HepG2 (cell line): Measurements from ENCODE around the gene SERTM1. TPM values are rescaled to one million over a fixed set of nuclear protein-coding genes. Genes with fewer than 3 reads are reported as not detected.

Source experiments
- ATAC-seq: fragments of 200-7000 bp; cut with Tn5 transposase; 3 replicates; pipeline ENCODE4 v1.9.1; 2020; ENCODE audit warnings: mild to moderate bottlenecking, moderate library complexity
- BruUV-seq: library from RNA; stranded (reverse); fragments of 400-500 nt; replicated peaks from 2 replicates; lab custom pipeline; 2021; lab: Mats Ljungman, UMichigan
- CTCF ChIA-PET: fragments of 300-600 bp; formaldehyde crosslinking; extraction: SDS; loops from one replicate; lab custom pipeline; 2021; ENCODE audit warnings: low total read pairs, inconsistent platforms, low intra/inter-chr PET ratio; lab: Yijun Ruan, JAX
- POLR2A ChIA-PET: fragments of 350-600 bp; sonication (Branson Sonifier 250); formaldehyde crosslinking; loops from one replicate; lab custom pipeline; 2020; ENCODE audit warnings: antibody characterized with exemption, inconsistent platforms; lab: Yijun Ruan, JAX
- DNase-seq: peaks from one replicate; pipeline ENCODE4 v3.0.0-alpha.2; 2015; ENCODE audit warnings: low spot score
- FAIRE-seq: peaks from 3 replicates; lab custom pipeline; 2011; peaks lifted over from hg19 to GRCh38; lab: Jason Lieb, UNC
- H2AFZ ChIP-seq: one replicate; pipeline ENCODE4 v1.6.1; 2011; ENCODE audit warnings: low read length, inconsistent platforms
- H3K27ac ChIP-seq: fragments of 300-600 bp; 3 replicates; pipeline ENCODE4 v1.8.0; 2011; ENCODE audit warnings: mixed run types, mild to moderate bottlenecking, mixed read lengths, low read length, inconsistent platforms; ENCODE audit not compliant: insufficient read depth; ENCODE audit errors: extremely low read length
- H3K27me3 ChIP-seq, 2 experiments: fragments of 200-600 bp in 1 of 2; 2 replicates in 1 of 2; 3 replicates in 1 of 2; pipeline versions ENCODE4 v1.6.0 to v1.8.0; 2011; ENCODE audit warnings: low read length in 2 of 2, mild to moderate bottlenecking in 2 of 2, moderate library complexity in 2 of 2, inconsistent platforms in 1 of 2; ENCODE audit not compliant: insufficient read depth in 2 of 2, control insufficient read depth in 1 of 2
- H3K36me3 ChIP-seq, 2 experiments: fragments of 200-600 bp in 1 of 2; replicated peaks in 1 of 2; 2 replicates in 1 of 2; 3 replicates in 1 of 2; pipeline versions ENCODE4 v1.5.1 to v1.8.0; 2011; ENCODE audit warnings: low read length in 2 of 2, inconsistent platforms in 1 of 2; ENCODE audit not compliant: insufficient read depth in 2 of 2, control insufficient read depth in 1 of 2
- H3K4me1 ChIP-seq: 2 replicates; pipeline ENCODE4 v1.5.1; 2012; ENCODE audit warnings: low read length, inconsistent platforms; ENCODE audit not compliant: insufficient read depth
- H3K4me2 ChIP-seq: 2 replicates; pipeline ENCODE4 v1.6.0; 2011; ENCODE audit warnings: low read depth, low read length, inconsistent platforms
- H3K4me3 ChIP-seq, 3 experiments: fragments of 200-600 bp in 1 of 3; sonication (generic), shearing (Covaris generic) in 1 of 3; replicated peaks in 1 of 3; 2 replicates each; pipeline ENCODE4 v1.5.1; 2011 to 2016; ENCODE audit warnings: low read length in 3 of 3, inconsistent platforms in 2 of 3, low read depth in 2 of 3, mild to moderate bottlenecking in 2 of 3, control low read depth in 1 of 3, mixed read lengths in 1 of 3; ENCODE audit not compliant: insufficient read depth in 1 of 3
- H3K79me2 ChIP-seq: one replicate; pipeline ENCODE4 v1.6.1; 2011; ENCODE audit warnings: low read length, inconsistent platforms; ENCODE audit not compliant: insufficient read depth
- H3K9ac ChIP-seq: 2 replicates; pipeline ENCODE4 v1.6.0; 2011; ENCODE audit warnings: mild to moderate bottlenecking, low read depth, low read length, inconsistent platforms; ENCODE audit not compliant: insufficient read depth
- H3K9me3 ChIP-seq: 2 replicates; pipeline ENCODE4 v1.5.1; 2012; ENCODE audit warnings: mild to moderate bottlenecking, low read length
- H4K20me1 ChIP-seq: 2 replicates; pipeline ENCODE4 v1.6.0; 2011; ENCODE audit warnings: inconsistent platforms, mild to moderate bottlenecking, low read length, moderate library complexity; ENCODE audit not compliant: insufficient read depth
- CTCF ChIP-seq: sonication (generic); formaldehyde crosslinking; IDR thresholded peaks from 2 replicates; pipeline ENCODE4 v1.5.0; 2020; ENCODE audit warnings: mild to moderate bottlenecking, missing genetic modification reagents, moderate library complexity
- DMAP1 ChIP-seq: IDR thresholded peaks from 2 replicates; pipeline ENCODE4 v1.6.1; 2016
- DR1 ChIP-seq: sonication (generic); formaldehyde crosslinking; IDR thresholded peaks from 2 replicates; pipeline ENCODE4 v1.8.0; 2021; ENCODE audit warnings: mild to moderate bottlenecking, missing genetic modification reagents, inconsistent platforms
- GTF3A ChIP-seq: sonication (generic); formaldehyde crosslinking; conservative IDR thresholded peaks from 2 replicates; pipeline ENCODE4 v1.4.0; 2020; ENCODE audit warnings: mild to moderate bottlenecking, missing genetic modification reagents
- ISX ChIP-seq: sonication (generic); formaldehyde crosslinking; conservative IDR thresholded peaks from 2 replicates; pipeline ENCODE4 v1.5.0; 2020; ENCODE audit warnings: missing genetic modification reagents
- MYC ChIP-seq: sonication (generic); formaldehyde crosslinking; IDR thresholded peaks from 2 replicates; pipeline ENCODE4 v1.9.0; 2021; ENCODE audit warnings: missing genetic modification reagents, borderline replicate concordance
- RAD51 ChIP-seq: fragments of 450-650 bp; IDR thresholded peaks from 2 replicates; pipeline ENCODE4 v1.6.1; 2016; ENCODE audit warnings: borderline replicate concordance
- SATB2 ChIP-seq: sonication (generic); formaldehyde crosslinking; IDR thresholded peaks from 2 replicates; pipeline ENCODE4 v1.5.0; 2020; ENCODE audit warnings: missing genetic modification reagents
- SMC3 ChIP-seq: IDR thresholded peaks from 2 replicates; pipeline ENCODE4 v1.6.1; 2011; ENCODE audit warnings: low read length, improper control_type of control experiment
- STAG1 ChIP-seq: sonication (generic); formaldehyde crosslinking; IDR thresholded peaks from 2 replicates; pipeline ENCODE4 v1.4.0; 2020; ENCODE audit warnings: missing genetic modification reagents
- ZBTB8A ChIP-seq: sonication (generic); formaldehyde crosslinking; IDR thresholded peaks from 2 replicates; pipeline ENCODE4 v1.4.0; 2020; ENCODE audit warnings: mild to moderate bottlenecking, low read depth, missing genetic modification reagents, borderline replicate concordance
- ZNF513 ChIP-seq: sonication (generic); formaldehyde crosslinking; conservative IDR thresholded peaks from 2 replicates; pipeline ENCODE4 v1.5.0; 2020; ENCODE audit warnings: missing genetic modification reagents
- WGBS: methylation state at CpG from one replicate; pipeline ENCODE4 v1.1.6; 2017; ENCODE audit warnings: low lambda C conversion rate; 5-methylcytosine and 5-hydroxymethylcytosine counted together
- in situ Hi-C: cut with HindIII; loops from 2 replicates; pipeline ENCODE4 v1.10.0; 2017; ENCODE audit warnings: low pct_unique_long_range_greater_than_20kb; ENCODE audit not compliant: extremely low pct_ligation_motif_present
- intact Hi-C: fragments of 100-400 bp; cut with micrococcal nuclease; formaldehyde crosslinking; loops from one replicate; pipeline ENCODE4 v1.10.0; 2022; ENCODE audit not compliant: unreplicated experiment
- polyA plus RNA-seq, 8 experiments: library from polyadenylated mRNA; depleted of rRNA in 3 of 8; stranded (reverse) in 7 of 8; unstranded in 1 of 8; fragments of >200 nt; fragmentation: Illumina TruSeq in 4 of 8; extraction: Trizol in 4 of 8; gene quantifications; 2 replicates each; pipeline versions ENCODE4 v1.2.1 to v1.2.3, GENCODE V29; 2011 to 2016; ENCODE audit warnings: low read depth in 4 of 8, missing spikeins in 1 of 8, mixed read lengths in 1 of 8; ENCODE audit not compliant: insufficient read depth in 1 of 8
- total RNA-seq, 5 experiments: library from RNA; depleted of rRNA; stranded (reverse); fragments of >200 nt; fragmentation: Illumina TruSeq; extraction: Trizol; gene quantifications; 2 replicates each; pipeline ENCODE4 v1.2.3, GENCODE V29; 2016; ENCODE audit warnings: low read depth in 1 of 5

SERTM1 gene
- total and polyA plus RNA-seq, 2 of the 13 experiments (the other 11 are each of a cell fraction or from before 2014, with no cell fraction given), result not detected

- no peaks in the 10 kb centered on the region for H3K36me3 ChIP-seq
- no peak for TF ChIP-seq SATB2 (CRISPR knock-in tag)
- no peak for TF ChIP-seq DMAP1 (CRISPR knock-in tag)
- no peak for TF ChIP-seq MYC (CRISPR knock-in tag)
- TF ChIP-seq CTCF (CRISPR knock-in tag), result peak; percentile 57
- no peak for TF ChIP-seq RAD51
- TF ChIP-seq DR1, result no peak
- no peak for TF ChIP-seq GTF3A (CRISPR knock-in tag)
- peak; percentile 53 for TF ChIP-seq STAG1 (CRISPR knock-in tag)
- TF ChIP-seq ZNF513 (CRISPR knock-in tag), result no peak
- TF ChIP-seq SMC3, result peak; percentile 69
- no peak for TF ChIP-seq ISX (CRISPR knock-in tag)
- no peak for TF ChIP-seq ZBTB8A (CRISPR knock-in tag)
- BruUV-seq, result no TSS peak
- POLR2A ChIA-PET, result no interaction called here
- no peak overlapping the region for H3K4me2 ChIP-seq
- 0% methylated on average over 4 of the region's 4 CpGs for WGBS
- peaks cover 0 to 5% of the 10 kb centered on the region in 2 experiments; a peak in 2 of 5 replicates for H3K27me3 ChIP-seq
- DNase-seq (peak; percentile 35), FAIRE-seq (peak; percentile 34), ATAC-seq (no peak)
- no peaks in the 10 kb centered on the region for H3K4me1 ChIP-seq
- H3K9me3 ChIP-seq, result no peaks in the 10 kb centered on the region
- H3K4me3 ChIP-seq, result no peak overlapping the region
- H3K9ac ChIP-seq, result no peak overlapping the region
- H3K79me2 ChIP-seq, result no peaks in the 10 kb centered on the region
- in situ Hi-C loops, result loop anchor here (5.0 to 25.0 kb wide), 3 partner anchors 311 to 749 kb away; no protein-coding TSS in a partner anchor
- no peak overlapping the region for H2AFZ ChIP-seq
- CTCF ChIA-PET, result interaction anchor here (1.1 to 2.0 kb wide), 3 partner anchors 283 to 453 kb away, joined by 5 to 20 read pairs (median 7); no protein-coding TSS in a partner anchor
- H3K27ac ChIP-seq, result no peak overlapping the region
- no peaks in the 10 kb centered on the region for H4K20me1 ChIP-seq
- intact Hi-C loops, result loop anchor here (1.0 to 5.0 kb wide), 4 partner anchors 283 to 453 kb away; partner anchors contain the start of gene SPART
These were observed 62.4 kb downstream of the SERTM1 start for GRCh38 chr13:36736119-36736726.
